H9 (cell line): Measurements from ENCODE around the gene PHKG2. TPM values are rescaled to one million over a fixed set of nuclear protein-coding genes. Genes with fewer than 3 reads are reported as not detected.

Source experiments
- DNase-seq: peaks from one replicate; pipeline ENCODE4 v3.0.0-alpha.2; 2017
- H2AFZ ChIP-seq: one replicate; pipeline ENCODE4 v1.6.1; 2013; ENCODE audit warnings: mild to moderate bottlenecking, low read length, control low read depth, moderate library complexity
- H2AK5ac ChIP-seq: 2 replicates; pipeline ENCODE4 v1.6.1; 2013; ENCODE audit warnings: low read length, control low read depth, mixed read lengths; ENCODE audit not compliant: insufficient read length
- H2BK120ac ChIP-seq: one replicate; pipeline ENCODE4 v1.6.1; 2013; ENCODE audit warnings: low read depth, mild to moderate bottlenecking, low read length, control low read depth, inconsistent platforms; ENCODE audit not compliant: poor library complexity, severe bottlenecking
- H2BK12ac ChIP-seq: 2 replicates; pipeline ENCODE4 v1.6.1; 2013; ENCODE audit warnings: low read length, control low read depth, mixed read lengths, low read depth; ENCODE audit not compliant: insufficient read length
- H2BK15ac ChIP-seq: 2 replicates; pipeline ENCODE4 v1.6.1; 2013; ENCODE audit warnings: low read depth, low read length, control low read depth
- H2BK20ac ChIP-seq: one replicate; pipeline ENCODE4 v1.6.1; 2013; ENCODE audit warnings: low read depth, mild to moderate bottlenecking, low read length, control low read depth, inconsistent platforms; ENCODE audit not compliant: poor library complexity, severe bottlenecking
- H2BK5ac ChIP-seq: 2 replicates; pipeline ENCODE4 v1.6.1; 2013; ENCODE audit warnings: low read length, control low read depth, mixed read lengths; ENCODE audit not compliant: insufficient read length
- H3K14ac ChIP-seq: 2 replicates; pipeline ENCODE4 v1.6.1; 2013; ENCODE audit warnings: low read length, control low read depth; ENCODE audit not compliant: insufficient read depth
- H3K18ac ChIP-seq: 2 replicates; pipeline ENCODE4 v1.6.1; 2013; ENCODE audit warnings: low read depth, mild to moderate bottlenecking, mixed read lengths, low read length, control low read depth; ENCODE audit not compliant: insufficient read length
- H3K23ac ChIP-seq: 2 replicates; pipeline ENCODE4 v1.6.1; 2013; ENCODE audit warnings: low read length, control low read depth, mixed read lengths, low read depth; ENCODE audit not compliant: insufficient read length
- H3K23me2 ChIP-seq: 2 replicates; pipeline ENCODE4 v1.6.1; 2013; ENCODE audit warnings: low read depth, mild to moderate bottlenecking, mixed read lengths, low read length, control low read depth; ENCODE audit not compliant: insufficient read length, poor library complexity, severe bottlenecking
- H3K27ac ChIP-seq: 2 replicates; pipeline ENCODE4 v1.5.1; 2013; ENCODE audit warnings: low read length, control low read depth, mixed read lengths, low read depth; ENCODE audit not compliant: insufficient read length
- H3K27me3 ChIP-seq: 2 replicates; pipeline ENCODE4 v1.6.1; 2013; ENCODE audit warnings: low read length, control low read depth, inconsistent platforms; ENCODE audit not compliant: insufficient read depth
- H3K4ac ChIP-seq: 2 replicates; pipeline ENCODE4 v1.6.1; 2013; ENCODE audit warnings: low read depth, mild to moderate bottlenecking, control low read depth, inconsistent platforms, low read length, moderate library complexity
- H3K4me1 ChIP-seq: 2 replicates; pipeline ENCODE4 v1.6.1; 2013; ENCODE audit warnings: low read length, control low read depth, inconsistent platforms; ENCODE audit not compliant: insufficient read depth
- H3K4me2 ChIP-seq: 2 replicates; pipeline ENCODE4 v1.6.1; 2013; ENCODE audit warnings: low read length, control low read depth, mixed read lengths; ENCODE audit not compliant: insufficient read length, insufficient read depth
- H3K56ac ChIP-seq: 2 replicates; pipeline ENCODE4 v1.6.1; 2013; ENCODE audit warnings: low read depth, mild to moderate bottlenecking, mixed read lengths, low read length, control low read depth; ENCODE audit not compliant: insufficient read length
- H3K79me1 ChIP-seq: 2 replicates; pipeline ENCODE4 v1.6.1; 2013; ENCODE audit warnings: low read depth, mild to moderate bottlenecking, moderate library complexity, low read length, control low read depth, inconsistent platforms; ENCODE audit not compliant: insufficient read depth, poor library complexity, severe bottlenecking
- H3K79me2 ChIP-seq: 2 replicates; pipeline ENCODE4 v1.6.1; 2013; ENCODE audit warnings: low read length, control low read depth, inconsistent platforms; ENCODE audit not compliant: insufficient read depth
- H3K9ac ChIP-seq: 2 replicates; pipeline ENCODE4 v1.6.1; 2013; ENCODE audit warnings: low read length, control low read depth, mixed read lengths; ENCODE audit not compliant: insufficient read length; ENCODE audit errors: extremely low read depth
- H3K9me3 ChIP-seq: one replicate; pipeline ENCODE4 v1.6.1; 2013; ENCODE audit warnings: low read depth, low read length, inconsistent platforms; ENCODE audit not compliant: control insufficient read depth
- H3T11ph ChIP-seq: one replicate; pipeline ENCODE4 v1.6.1; 2013; ENCODE audit warnings: mild to moderate bottlenecking, low read length, control low read depth, inconsistent platforms
- H4K20me1 ChIP-seq: one replicate; pipeline ENCODE4 v1.6.1; 2013; ENCODE audit not compliant: control insufficient read depth, insufficient read length, insufficient read depth
- H4K5ac ChIP-seq: 2 replicates; pipeline ENCODE4 v1.6.1; 2013; ENCODE audit warnings: low read depth, mild to moderate bottlenecking, mixed read lengths, low read length, control low read depth; ENCODE audit not compliant: insufficient read length
- H4K8ac ChIP-seq: replicated peaks from 2 replicates; pipeline ENCODE4 v1.6.1; 2013; ENCODE audit warnings: low read length, control low read depth, mixed read lengths, low read depth; ENCODE audit not compliant: insufficient read length
- H4K91ac ChIP-seq: 2 replicates; pipeline ENCODE4 v1.6.1; 2013; ENCODE audit warnings: low read depth, mild to moderate bottlenecking, moderate library complexity, mixed read lengths, low read length, control low read depth; ENCODE audit not compliant: insufficient read length
- H3K27ac Mint-ChIP-seq, 3 experiments: 2 replicates in 2 of 3; 3 replicates in 1 of 3; pipeline ENCODE4 v1.8.0; 2020 to 2021; ENCODE audit warnings: mixed read lengths in 3 of 3, mild to moderate bottlenecking in 1 of 3, moderate library complexity in 1 of 3
- H3K27me3 Mint-ChIP-seq: 2 replicates; pipeline ENCODE4 v1.8.0; 2021; ENCODE audit warnings: low read depth, mild to moderate bottlenecking, moderate library complexity, mixed read lengths
- H3K36me3 Mint-ChIP-seq, 3 experiments: 2 replicates in 2 of 3; 3 replicates in 1 of 3; pipeline ENCODE4 v1.8.0; 2020 to 2021; ENCODE audit warnings: low read depth in 3 of 3, mixed read lengths in 3 of 3; ENCODE audit not compliant: insufficient read depth in 1 of 3
- H3K4me1 Mint-ChIP-seq, 2 experiments: 2 replicates each; pipeline ENCODE4 v1.8.0; 2020; ENCODE audit warnings: mixed read lengths in 2 of 2
- H3K4me3 Mint-ChIP-seq, 2 experiments: 2 replicates in 1 of 2; 3 replicates in 1 of 2; pipeline ENCODE4 v1.8.0; 2020 to 2021; ENCODE audit warnings: mild to moderate bottlenecking in 2 of 2, mixed read lengths in 2 of 2, moderate library complexity in 1 of 2
- H3K9me3 Mint-ChIP-seq, 2 experiments: 2 replicates in 1 of 2; 3 replicates in 1 of 2; pipeline ENCODE4 v1.8.0; 2020; ENCODE audit warnings: mild to moderate bottlenecking in 2 of 2, mixed read lengths in 2 of 2, moderate library complexity in 1 of 2
- WGBS: extraction: QIAGEN DNeasy Blood & Tissue Kit; methylation state at CpG from one replicate; pipeline ENCODE4 v1.1.7; 2013; ENCODE audit warnings: missing lambda C conversion rate, low lambda C conversion rate, mixed read lengths; ENCODE audit not compliant: insufficient read length; ENCODE audit errors: extremely low coverage; 5-methylcytosine and 5-hydroxymethylcytosine counted together
- total RNA-seq: library from RNA; stranded (reverse); gene quantifications from 2 replicates; pipeline ENCODE4 v1.2.1, GENCODE V29; 2021
- TF ChIP-seq, protein P1 (sequence below): fragments of 200-600 bp; sonication (generic); conservative IDR thresholded peaks from 3 replicates; pipeline ENCODE4 v1.8.0; 2021; ENCODE audit warnings: antibody characterized with exemption, mild to moderate bottlenecking

PHKG2 gene
- total RNA-seq, 1 experiment from 2014 or later = 46.6 TPM

- Histone ChIP-seq H3K4me2 (peak within 1 kb of the TSS; percentile 69), H3K27me3 (no peaks in the 10 kb centered on the region), H2BK12ac (no peak within 1 kb of the TSS), H3K14ac (peak within 1 kb of the TSS; percentile 97), H3T11ph (no peak within 1 kb of the TSS), H3K4ac (no peak within 1 kb of the TSS), H3K23me2 (peaks cover 12% of the 10 kb centered on the region), H2AFZ (peak within 1 kb of the TSS; percentile 1), H3K79me1 (peaks cover 5% of the 10 kb centered on the region), H2BK120ac (no peak within 1 kb of the TSS), H4K20me1 (peaks cover 3% of the 10 kb centered on the region), H3K27ac (no peak within 1 kb of the TSS), H3K79me2 (peaks cover 3% of the 10 kb centered on the region; the same call in 1 of the 2 replicates), H4K5ac (no peak within 1 kb of the TSS), H2BK5ac (no peak within 1 kb of the TSS), H2BK15ac (no peak within 1 kb of the TSS), H3K4me1 (no peaks in the 10 kb centered on the region), H2BK20ac (no peak within 1 kb of the TSS), H3K9me3 (no peaks in the 10 kb centered on the region), H4K8ac (no peak within 1 kb of the TSS), H3K18ac (peak within 1 kb of the TSS; percentile 96), H2AK5ac (no peak within 1 kb of the TSS), H3K56ac (no peak within 1 kb of the TSS), H4K91ac (no peak within 1 kb of the TSS), H3K23ac (no peak within 1 kb of the TSS), H3K9ac (peak within 1 kb of the TSS; percentile 86)
- Mint-ChIP-seq H3K27ac (peak within 1 kb of the TSS; percentile 32 to 94 (median 81); a peak in 6 of 7 replicates), H3K9me3 (no peaks in the 10 kb centered on the region), H3K4me1 (peaks cover 12 to 18% of the 10 kb centered on the region in 2 experiments), H3K27me3 (peaks cover 10% of the 10 kb centered on the region), H3K36me3 (peaks cover 11 to 28% (median 12%) of the 10 kb centered on the region in 3 experiments; a peak in 6 of 7 replicates), H3K4me3 (peak within 1 kb of the TSS; percentile 85 to 91)
- TF ChIP-seq, protein P1, sequence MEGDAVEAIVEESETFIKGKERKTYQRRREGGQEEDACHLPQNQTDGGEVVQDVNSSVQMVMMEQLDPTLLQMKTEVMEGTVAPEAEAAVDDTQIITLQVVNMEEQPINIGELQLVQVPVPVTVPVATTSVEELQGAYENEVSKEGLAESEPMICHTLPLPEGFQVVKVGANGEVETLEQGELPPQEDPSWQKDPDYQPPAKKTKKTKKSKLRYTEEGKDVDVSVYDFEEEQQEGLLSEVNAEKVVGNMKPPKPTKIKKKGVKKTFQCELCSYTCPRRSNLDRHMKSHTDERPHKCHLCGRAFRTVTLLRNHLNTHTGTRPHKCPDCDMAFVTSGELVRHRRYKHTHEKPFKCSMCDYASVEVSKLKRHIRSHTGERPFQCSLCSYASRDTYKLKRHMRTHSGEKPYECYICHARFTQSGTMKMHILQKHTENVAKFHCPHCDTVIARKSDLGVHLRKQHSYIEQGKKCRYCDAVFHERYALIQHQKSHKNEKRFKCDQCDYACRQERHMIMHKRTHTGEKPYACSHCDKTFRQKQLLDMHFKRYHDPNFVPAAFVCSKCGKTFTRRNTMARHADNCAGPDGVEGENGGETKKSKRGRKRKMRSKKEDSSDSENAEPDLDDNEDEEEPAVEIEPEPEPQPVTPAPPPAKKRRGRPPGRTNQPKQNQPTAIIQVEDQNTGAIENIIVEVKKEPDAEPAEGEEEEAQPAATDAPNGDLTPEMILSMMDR = no peak
- no CpG with 5 or more reads among the region's 37 CpGs for WGBS
- peak; percentile 71 for DNase-seq
These were observed 38.8 kb downstream of the PHKG2 start, which contains the start of gene ZNF629 for GRCh38 chr16:30786936-30787612. ZNF629 (minus strand) TSS chr16:30787205; CDS start chr16:30784482, 2,723 bp downstream.
